Activated CD8-positive, alpha-beta memory T cell treated with anti-CD3 and anti-CD28 coated beads for 4 hours (primary cell): ENCODE measurements around the gene SYPL1.

Experiments used
- DNase-seq, 2 donors: peaks; one replicate each; pipeline ENCODE4 v3.0.0-alpha.2; 2020; ENCODE audit warnings: low read depth in 2 of 2

Gene SYPL1

DNA sequence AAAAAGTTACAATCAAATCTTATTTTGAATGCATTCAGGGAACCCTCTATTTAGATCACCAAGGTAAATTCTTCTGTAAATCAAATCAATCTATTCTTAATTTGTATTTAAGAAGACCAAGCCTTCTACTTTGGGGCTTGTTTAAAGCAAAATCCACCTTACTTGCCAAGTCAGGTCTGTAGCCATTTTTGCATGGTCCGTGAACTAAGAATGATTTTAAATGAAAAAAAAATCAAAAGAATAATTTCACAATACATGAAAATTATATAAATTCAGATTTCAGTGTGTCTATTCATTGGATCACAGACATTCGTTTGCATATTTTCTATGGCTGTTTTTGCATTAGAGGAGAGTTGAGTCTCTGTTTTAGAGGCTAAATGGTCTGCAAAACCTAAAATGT, 59.4 kb downstream of the SYPL1 start:
- DNase-seq, result no peak

DNA sequence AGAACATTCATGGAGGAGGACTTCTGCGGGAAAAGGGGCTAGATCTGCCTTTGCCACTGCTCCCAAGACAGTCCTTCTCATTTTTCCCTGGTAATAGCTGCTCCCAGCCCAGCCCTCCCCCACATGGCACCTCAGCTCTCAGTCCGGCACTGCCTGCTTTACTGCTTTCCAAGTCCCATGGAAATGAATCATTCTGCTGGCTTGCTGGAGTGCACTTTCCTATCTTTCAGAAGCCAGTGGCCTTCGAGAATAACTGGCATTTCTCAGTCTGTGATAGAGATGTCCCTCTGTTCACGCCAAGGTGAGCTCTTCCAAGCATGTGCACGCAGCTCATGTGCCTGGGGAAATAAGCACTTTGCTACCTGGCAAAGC, 61.4 kb downstream of the SYPL1 start:
- no peak for DNase-seq

DNA sequence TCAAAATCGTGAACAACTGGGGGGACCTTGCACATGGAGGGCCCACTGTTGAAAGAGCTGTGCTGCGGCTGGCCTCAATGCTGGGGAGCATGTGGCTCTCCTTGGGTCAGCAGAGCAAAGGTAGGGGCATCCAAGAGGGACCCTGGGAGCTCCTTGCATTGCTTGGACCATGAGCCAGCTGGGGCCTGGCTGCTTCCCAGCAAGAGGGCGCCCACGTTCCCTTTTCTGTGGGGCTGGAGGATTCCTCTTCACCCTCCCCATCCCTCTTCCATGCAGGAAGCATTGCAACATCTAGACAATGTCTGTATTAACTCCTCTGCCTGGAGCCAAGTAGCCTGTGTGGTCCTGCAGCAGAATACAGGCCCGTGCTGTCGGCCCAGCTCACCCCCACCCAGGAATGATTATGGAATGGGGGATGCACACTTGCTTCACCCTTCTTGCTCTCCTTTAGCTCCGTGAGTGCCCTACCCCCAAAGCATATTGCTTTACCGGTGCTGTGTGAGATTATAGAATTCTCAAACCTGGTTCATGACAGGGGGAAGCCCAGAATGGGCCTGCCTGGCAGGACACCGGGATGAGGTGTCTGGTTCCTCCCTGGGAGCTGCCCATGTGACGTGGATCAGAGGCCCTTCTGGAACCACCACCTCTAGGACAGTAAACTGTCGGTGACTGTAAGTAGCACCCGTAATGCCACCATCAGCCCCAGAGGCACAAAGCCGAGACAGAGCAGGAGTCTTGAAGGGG, 61.9 kb downstream of the SYPL1 start:
- DNase-seq, result no peak

DNA sequence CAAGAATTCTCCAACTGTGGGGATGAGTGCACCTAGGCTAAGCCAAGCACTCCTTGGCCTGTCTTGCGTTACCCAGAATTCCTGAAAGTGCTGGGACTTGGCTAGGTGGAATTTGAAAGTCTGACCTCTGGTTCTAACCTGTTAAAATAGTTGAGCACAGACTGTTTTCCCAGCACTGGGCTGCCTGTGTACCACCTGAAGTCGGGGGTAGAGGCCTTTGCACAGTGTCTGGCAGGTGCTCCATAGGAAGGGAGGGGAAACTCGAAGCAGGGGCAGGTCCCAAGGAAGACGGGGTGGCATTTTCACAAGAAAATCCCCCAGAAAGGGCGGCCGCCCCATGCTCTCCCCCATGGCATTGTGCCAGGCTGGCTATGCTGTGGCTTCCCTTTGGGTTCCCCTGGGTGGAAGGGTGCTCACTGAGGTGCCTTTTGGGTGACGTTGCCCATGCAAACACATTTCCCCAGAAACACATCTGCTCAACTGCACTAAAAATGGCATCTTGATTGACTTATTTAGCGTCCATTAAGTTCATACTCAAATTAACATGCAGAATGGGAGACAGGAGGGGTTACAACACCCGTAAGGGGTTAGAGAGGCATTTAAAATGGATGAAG, 62.9 kb downstream of the SYPL1 start:
- DNase-seq, result no peak

DNA sequence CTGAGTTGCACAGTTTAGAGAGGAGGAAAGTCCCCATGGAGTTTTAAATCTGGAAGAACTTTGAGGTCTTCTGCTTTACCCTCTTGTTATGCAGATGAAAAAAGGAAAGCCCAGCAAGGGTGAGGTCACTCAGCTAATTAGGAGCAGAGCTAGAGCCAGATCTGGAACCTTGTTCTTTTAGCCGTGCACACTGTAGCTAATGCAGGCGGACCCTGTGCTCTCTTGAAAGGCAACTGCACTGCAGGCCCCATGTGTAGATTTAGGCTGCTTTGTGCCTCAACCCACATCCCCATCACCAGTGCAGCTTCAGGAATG, 63.4 kb downstream of the SYPL1 start:
- no peak for DNase-seq

DNA sequence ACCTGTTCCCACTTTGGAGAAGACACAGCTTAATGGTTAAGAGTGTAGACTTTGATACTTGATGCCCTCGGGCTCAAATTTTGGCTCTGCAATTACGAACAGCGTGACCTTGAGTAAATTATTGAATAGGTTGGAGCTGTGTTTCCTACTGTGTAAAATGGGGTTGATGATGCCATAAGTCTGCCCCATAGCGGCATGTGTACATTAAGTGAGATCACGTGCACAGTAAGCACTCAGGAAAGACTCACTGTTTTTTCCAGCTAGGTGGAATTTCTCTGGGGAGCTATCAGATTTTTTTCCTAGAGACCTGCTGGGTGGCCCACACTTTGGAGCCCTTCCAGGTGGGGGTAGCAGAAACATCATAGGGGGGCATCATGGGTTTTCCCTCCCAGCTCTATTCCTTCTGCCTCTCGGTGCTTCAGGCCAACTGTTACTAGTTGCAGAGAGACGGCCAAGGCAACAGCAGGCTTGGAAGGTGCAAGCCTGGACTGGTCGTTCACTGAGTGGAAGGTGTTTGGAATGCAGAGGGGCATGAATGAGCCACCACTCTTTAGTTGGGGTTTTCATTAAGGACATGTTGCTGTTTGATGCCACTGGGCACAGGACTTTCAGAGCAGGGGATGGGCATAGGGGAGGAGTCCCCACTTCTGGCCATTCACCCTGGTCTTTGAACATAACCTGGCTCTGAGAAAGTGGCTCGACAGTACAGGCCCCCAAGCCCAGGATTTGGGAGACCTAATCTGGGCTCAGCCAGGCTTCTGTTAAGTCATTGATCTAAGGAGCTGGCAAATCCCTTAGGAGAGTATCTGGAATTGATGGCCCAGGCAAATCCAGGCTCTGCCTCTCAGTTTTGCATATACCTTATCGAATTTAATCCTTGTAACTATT, 64.0 kb downstream of the SYPL1 start:
- DNase-seq, result no peak

DNA sequence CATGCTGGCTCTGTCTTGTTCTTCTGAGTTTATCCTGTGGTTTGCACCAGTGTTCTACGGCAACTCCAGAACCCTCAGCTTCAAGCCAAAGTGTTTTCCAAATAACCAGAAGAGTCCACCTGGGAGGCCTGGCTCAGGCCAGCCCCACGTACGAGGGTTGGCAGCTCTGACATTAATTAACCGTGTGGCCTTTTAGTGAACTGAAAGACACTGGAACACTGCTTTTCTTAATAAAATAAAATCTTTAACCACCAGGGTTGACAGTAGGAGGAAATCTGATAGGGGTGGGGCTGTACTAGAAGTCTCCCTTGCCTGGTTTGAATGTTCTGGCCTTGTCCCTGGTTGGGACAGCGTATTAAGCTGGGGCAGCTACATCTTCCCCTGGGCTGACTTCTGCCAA, 64.9 kb downstream of the SYPL1 start:
- DNase-seq, result no peak

DNA sequence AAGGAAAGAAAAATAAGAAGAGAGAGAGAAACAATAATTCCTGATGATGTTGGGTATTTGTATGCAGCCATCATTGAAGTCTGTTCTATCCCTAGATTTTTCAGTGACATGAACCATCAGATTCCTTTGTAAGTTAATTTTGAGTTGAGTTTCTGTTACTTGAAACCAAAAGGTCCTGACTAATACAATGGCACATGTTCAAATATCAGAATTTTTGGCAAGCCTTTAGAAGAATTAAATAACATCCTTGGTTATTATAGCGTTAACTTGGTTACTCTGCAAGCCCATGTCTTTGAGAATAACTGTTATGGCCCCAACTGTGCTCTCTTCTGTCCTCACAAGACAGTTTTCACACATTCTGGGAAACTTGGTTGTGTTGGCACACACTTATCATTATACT, 66.5 kb downstream of the SYPL1 start:
- DNase-seq, result no peak

DNA sequence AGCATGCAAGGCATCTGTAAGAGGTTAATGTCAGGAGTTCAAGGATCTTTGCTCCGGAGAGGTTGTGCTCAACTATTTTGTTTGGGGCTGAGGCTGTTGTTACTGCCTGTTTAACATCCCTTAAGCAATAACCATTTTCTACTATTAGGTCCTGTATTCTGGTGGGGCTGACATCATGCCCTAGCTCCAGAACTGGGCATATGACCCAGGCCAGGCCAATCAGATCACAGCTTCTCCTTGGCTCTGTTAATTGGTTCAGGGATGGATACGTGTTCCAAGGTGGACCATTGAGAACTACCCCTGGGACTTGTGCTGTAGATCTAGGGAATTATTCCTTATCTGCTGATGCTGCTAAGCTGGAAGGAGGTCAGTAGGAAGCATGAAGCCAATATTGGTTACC, 67.0 kb downstream of the SYPL1 start:
- no peak for DNase-seq

DNA sequence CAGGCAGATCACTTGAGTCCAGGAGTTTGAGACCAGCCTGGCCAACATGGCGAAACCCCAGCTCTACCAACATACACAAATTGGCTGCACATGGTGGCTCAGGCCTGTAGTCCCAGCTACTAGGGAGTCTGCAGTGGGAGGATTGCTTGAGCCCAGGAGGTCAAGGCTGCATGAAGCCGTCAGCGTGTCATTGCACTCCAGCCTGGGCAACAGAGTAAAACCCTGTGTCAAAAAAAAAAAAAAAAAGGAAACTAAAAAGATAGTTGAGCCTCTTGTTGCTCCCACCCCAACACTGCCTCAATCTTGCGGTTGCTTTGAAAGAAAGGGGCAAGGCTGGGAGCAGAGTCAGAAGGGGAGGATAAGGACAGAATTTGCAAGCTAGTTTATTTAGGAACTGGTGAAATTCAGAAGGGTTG, 69.9 kb downstream of the SYPL1 start:
- DNase-seq, result no peak

DNA sequence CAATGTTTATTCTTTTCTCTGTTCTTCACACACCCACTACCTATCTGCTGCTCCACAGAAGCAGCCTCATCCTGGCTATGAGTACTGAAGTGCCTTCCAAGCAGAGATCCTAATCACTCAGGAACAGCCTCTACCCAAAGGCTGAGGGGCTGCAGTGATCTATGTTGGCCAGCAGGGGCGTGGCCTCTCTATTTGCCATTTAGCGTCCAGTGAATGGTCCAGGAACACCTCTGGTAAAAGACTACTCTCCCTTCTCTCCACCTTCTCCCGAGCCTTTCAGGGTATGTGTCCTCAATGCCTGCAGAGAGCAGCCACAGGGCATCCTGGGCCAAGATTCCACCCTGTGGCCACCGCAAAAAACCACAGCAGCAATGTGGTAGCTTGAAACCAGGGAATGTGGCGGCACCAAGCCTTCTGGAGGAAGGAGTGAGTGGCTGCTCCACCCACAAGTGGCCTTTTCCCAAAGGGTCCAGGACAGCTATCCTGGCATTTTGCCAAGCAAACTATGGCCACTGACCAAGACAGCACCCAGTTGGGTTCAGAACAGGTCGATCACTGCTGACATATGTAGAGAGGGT, 70.9 kb downstream of the SYPL1 start:
- no peak for DNase-seq
